K562 (cell line): ENCODE data around the gene NTF4. TPM values are rescaled to one million over a fixed set of nuclear protein-coding genes. Genes with fewer than 3 reads are reported as not detected.

ENCODE experiments used
- ATAC-seq: fragments of 200-7000 bp; cut with Tn5 transposase; 3 replicates; pipeline ENCODE4 v1.9.1; 2020; ENCODE audit warnings: moderate library complexity
- BruUV-seq: library from RNA; stranded (reverse); fragments of 400-500 nt; replicated peaks from 2 replicates; lab custom pipeline; 2021; lab: Mats Ljungman, UMichigan
- CTCF ChIA-PET: fragments of 300-600 bp; formaldehyde crosslinking; extraction: SDS; loops from one replicate; lab custom pipeline; 2021; ENCODE audit warnings: low intra/inter-chr PET ratio; lab: Yijun Ruan, JAX
- POLR2A ChIA-PET: fragments of 300-600, 350-650 bp; sonication (Branson Sonifier 250); formaldehyde crosslinking; extraction: SDS; loops from one replicate; lab custom pipeline; 2021; ENCODE audit warnings: antibody characterized with exemption, inconsistent platforms; lab: Yijun Ruan, JAX
- DNase-seq, 4 experiments: peaks; one replicate each; pipeline versions ENCODE4 v3.0.0 to v3.0.0-alpha.2; 2011 to 2018; ENCODE audit warnings: low spot score in 3 of 4, mixed read lengths in 3 of 4; ENCODE audit errors: extremely low read depth in 1 of 4
- FAIRE-seq: peaks from 2 replicates; lab custom pipeline; 2011; peaks lifted over from hg19 to GRCh38; lab: Jason Lieb, UNC
- H2AFZ ChIP-seq: 2 replicates; pipeline ENCODE4 v1.6.0; 2011; ENCODE audit warnings: low read depth, low read length, control low read depth, inconsistent platforms
- H3K27ac ChIP-seq: fragments of 200-600 bp; 3 replicates; pipeline ENCODE4 v1.8.0; 2011; ENCODE audit warnings: low read depth, mild to moderate bottlenecking, control low read depth, inconsistent platforms, low read length, moderate library complexity, mixed read lengths; ENCODE audit errors: extremely low read depth
- H3K27me3 ChIP-seq, 2 experiments: fragments of 300-600 bp in 1 of 2; 2 replicates in 1 of 2; 3 replicates in 1 of 2; pipeline versions ENCODE4 v1.6.0 to v1.8.0; 2011; ENCODE audit warnings: inconsistent platforms in 2 of 2, low read length in 2 of 2, mild to moderate bottlenecking in 1 of 2, mixed read lengths in 1 of 2, moderate library complexity in 1 of 2; ENCODE audit not compliant: control insufficient read depth in 2 of 2, insufficient read depth in 2 of 2
- H3K36me3 ChIP-seq: fragments of 300-600 bp; 3 replicates; pipeline ENCODE4 v1.8.0; 2011; ENCODE audit warnings: mild to moderate bottlenecking, low read length, inconsistent platforms; ENCODE audit not compliant: control insufficient read depth, insufficient read depth
- H3K4me1 ChIP-seq, 2 experiments: fragments of 200-600 bp in 1 of 2; replicated peaks in 1 of 2; 2 replicates in 1 of 2; 3 replicates in 1 of 2; pipeline versions ENCODE4 v1.5.1 to v1.8.0; 2011; ENCODE audit warnings: inconsistent platforms in 2 of 2, low read length in 2 of 2, mild to moderate bottlenecking in 1 of 2, mixed read lengths in 1 of 2, moderate library complexity in 1 of 2; ENCODE audit not compliant: control insufficient read depth in 2 of 2, insufficient read depth in 2 of 2
- H3K4me2 ChIP-seq: 2 replicates; pipeline ENCODE4 v1.6.1; 2011; ENCODE audit warnings: low read length, control low read depth, inconsistent platforms, mixed read lengths; ENCODE audit not compliant: insufficient read depth
- H3K4me3 ChIP-seq: fragments of 200-600 bp; sonication (generic), shearing (Covaris generic); 2 replicates; pipeline ENCODE4 v1.5.1; 2016; ENCODE audit warnings: control low read depth, inconsistent platforms
- H3K79me2 ChIP-seq: fragments of 200-600 bp; 3 replicates; pipeline ENCODE4 v1.8.0; 2011; ENCODE audit warnings: low read length, inconsistent platforms; ENCODE audit not compliant: control insufficient read depth, insufficient read depth
- H3K9ac ChIP-seq, 2 experiments: 2 replicates each; pipeline versions ENCODE4 v1.6.0 to v1.6.1; 2011; ENCODE audit warnings: low read depth in 2 of 2, low read length in 2 of 2, control low read depth in 1 of 2, inconsistent platforms in 1 of 2, mild to moderate bottlenecking in 1 of 2, mixed read lengths in 1 of 2; ENCODE audit not compliant: insufficient read depth in 1 of 2
- H3K9me1 ChIP-seq: one replicate; pipeline ENCODE4 v1.6.0; 2011; ENCODE audit warnings: inconsistent platforms, mild to moderate bottlenecking, low read length, moderate library complexity; ENCODE audit not compliant: control insufficient read depth, insufficient read depth
- H3K9me3 ChIP-seq: replicated peaks from 2 replicates; pipeline ENCODE4 v1.5.1; 2011; ENCODE audit warnings: low read depth, low read length, inconsistent platforms; ENCODE audit not compliant: control insufficient read depth, insufficient read depth
- H4K20me1 ChIP-seq: replicated peaks from 2 replicates; pipeline ENCODE4 v1.6.1; 2011; ENCODE audit warnings: low read length, inconsistent platforms, mixed read lengths; ENCODE audit not compliant: control insufficient read depth, insufficient read depth
- CLOCK ChIP-seq: fragments of 250-450 bp; sonication (Bioruptor Pico); IDR thresholded peaks from 2 replicates; pipeline ENCODE4 v1.4.0; 2020; ENCODE audit warnings: mild to moderate bottlenecking, moderate library complexity, borderline replicate concordance
- RAD21 ChIP-seq, 2 experiments: fragments of 250-450 bp in 1 of 2; fragments of 450-650 bp in 1 of 2; sonication (Bioruptor Pico) in 1 of 2; formaldehyde crosslinking in 1 of 2; IDR thresholded peaks in 1 of 2; conservative IDR thresholded peaks in 1 of 2; 2 replicates each; pipeline versions ENCODE4 v1.4.0 to v1.8.0; 2020 to 2022; ENCODE audit warnings: mild to moderate bottlenecking in 2 of 2, moderate library complexity in 1 of 2
- ZBTB2 ChIP-seq: fragments of 450-650 bp; IDR thresholded peaks from 2 replicates; pipeline ENCODE4 v1.6.1; 2016; ENCODE audit warnings: antibody characterized with exemption
- ZNF311 ChIP-seq: fragments of 250-450 bp; sonication (Bioruptor Pico); IDR thresholded peaks from 2 replicates; pipeline ENCODE4 v1.4.0; 2020; ENCODE audit warnings: mild to moderate bottlenecking, moderate library complexity
- WGBS: fragments of 100-300 bp; shearing (Covaris generic); methylation state at CpG from one replicate; pipeline ENCODE4 v1.1.6; 2016; ENCODE audit warnings: low coverage, mixed read lengths; ENCODE audit not compliant: insufficient coverage; ENCODE audit errors: missing lambda C conversion rate; 5-methylcytosine and 5-hydroxymethylcytosine counted together
- in situ Hi-C: fragments of 300-500 bp; cut with MboI; formaldehyde crosslinking; loops from 4 replicates; pipeline ENCODE4 v1.15.0; 2018; ENCODE audit warnings: inconsistent platforms, mixed read lengths
- intact Hi-C: fragments of 100-400 bp; cut with micrococcal nuclease; formaldehyde crosslinking; loops from 2 replicates; pipeline ENCODE4 v1.14.2; 2022
- polyA plus RNA-seq, 8 experiments: library from polyadenylated mRNA; depleted of rRNA in 4 of 8; stranded (reverse) in 5 of 8; unstranded in 3 of 8; fragments of >200 nt; fragmentation: Nextera tagmentation in 2 of 8; fragmentation: Illumina TruSeq in 1 of 8; extraction: Ambion mirVana in 2 of 8; extraction: Trizol in 1 of 8; gene quantifications; 2 replicates each; pipeline versions ENCODE4 v1.2.1 to v1.2.3, GENCODE V29; 2011 to 2014; ENCODE audit warnings: inconsistent platforms in 1 of 8, missing spikeins in 1 of 8
- total RNA-seq, 7 experiments: library from RNA; depleted of rRNA in 6 of 7; stranded (reverse); fragments of >200 nt in 6 of 7; fragmentation: Illumina TruSeq in 2 of 7; extraction: Trizol in 2 of 7; gene quantifications; 2 replicates each; pipeline versions ENCODE4 v1.2.1 to v1.2.3, GENCODE V29; 2011 to 2021; ENCODE audit warnings: low replicate concordance in 1 of 7

NTF4 gene
- total and polyA plus RNA-seq, 9 of the 15 experiments (the other 6 are each of a cell fraction or from before 2014, with no cell fraction given), result not detected

GRCh38 chr19:49064029-49064629 lies 489 bp downstream of the NTF4 start:
- CTCF ChIA-PET, result interaction anchor here (0.7 kb wide), 1 partner anchor 148 kb away, joined by 8 read pairs; no protein-coding TSS in a partner anchor
- FAIRE-seq (no peak), ATAC-seq (no peak), DNase-seq (no peak)
- in situ Hi-C loops (no loop called here), intact Hi-C loops (no loop called here)
- Histone ChIP-seq H3K27me3 (peaks cover 23 to 58% of the 10 kb centered on the region in 2 experiments; a peak in 4 of 5 replicates), H3K36me3 (no peaks in the 10 kb centered on the region), H3K4me2 (no peak overlapping the region), H3K9ac (peak overlapping the region in 1 of 2 experiments; percentile 4; a peak in 1 of 4 replicates), H3K4me3 (no peak overlapping the region), H3K4me1 (peaks cover 0 to 25% of the 10 kb centered on the region in 2 experiments; a peak in 4 of 5 replicates), H3K9me1 (no peaks in the 10 kb centered on the region), H3K79me2 (no peaks in the 10 kb centered on the region), H4K20me1 (no peaks in the 10 kb centered on the region), H3K9me3 (no peaks in the 10 kb centered on the region), H2AFZ (no peak overlapping the region), H3K27ac (no peak overlapping the region)
- no TSS peak for BruUV-seq
- 18% methylated on average over 6 of the region's 10 CpGs for WGBS
- TF ChIP-seq ZBTB2 (no peak), CLOCK (CRISPR knock-in tag) (no peak), ZNF311 (CRISPR knock-in tag) (no peak), RAD21 (CRISPR knock-in tag; conservative IDR thresholded peaks at IDR 0.05 in 1 of 2, IDR thresholded peaks at IDR 0.05 in 1 of 2) (no peak)
- POLR2A ChIA-PET, result interaction anchor here (0.7 to 1.2 kb wide), 2 partner anchors 99 to 307 kb away, joined by 3 read pairs; partner anchors contain the start of gene FTL
